NCI-H187 treated with DMSO at 0.1 percent for 48 hours (cell line): ENCODE data around the gene GSN.

Experiments used
- DNase-seq: peaks from one replicate; lab custom pipeline; 2025; lab: John Stamatoyannopoulos, UW

Gene GSN

GRCh38 chr9:121246821-121247561 is 21.0 kb upstream of the GSN start:
- DNase-seq = no peak

DNA sequence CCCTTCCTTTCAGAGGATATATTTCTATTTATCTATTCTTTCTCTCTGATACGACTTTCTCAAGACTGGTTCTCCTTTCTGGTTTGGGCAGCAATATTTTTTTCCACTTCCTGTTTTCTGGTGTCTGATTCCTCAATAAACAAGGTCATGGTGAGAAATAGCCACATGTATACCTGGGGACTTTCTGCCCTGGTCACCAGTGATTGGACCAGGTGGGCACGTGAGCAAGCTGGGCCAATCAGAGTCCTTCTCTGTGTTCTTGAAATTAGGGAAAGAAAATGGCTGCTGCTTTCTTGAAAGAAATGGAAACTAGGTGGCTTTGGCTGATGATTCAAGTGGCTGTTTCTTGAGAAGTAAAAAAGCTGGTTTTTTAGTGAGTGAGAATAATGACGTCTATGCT is 18.4 kb upstream of the GSN start:
- no peak for DNase-seq

- DNase-seq = no peak
Observed at GRCh38 chr9:121252104-121252851, 15.7 kb upstream of the GSN start.

DNA sequence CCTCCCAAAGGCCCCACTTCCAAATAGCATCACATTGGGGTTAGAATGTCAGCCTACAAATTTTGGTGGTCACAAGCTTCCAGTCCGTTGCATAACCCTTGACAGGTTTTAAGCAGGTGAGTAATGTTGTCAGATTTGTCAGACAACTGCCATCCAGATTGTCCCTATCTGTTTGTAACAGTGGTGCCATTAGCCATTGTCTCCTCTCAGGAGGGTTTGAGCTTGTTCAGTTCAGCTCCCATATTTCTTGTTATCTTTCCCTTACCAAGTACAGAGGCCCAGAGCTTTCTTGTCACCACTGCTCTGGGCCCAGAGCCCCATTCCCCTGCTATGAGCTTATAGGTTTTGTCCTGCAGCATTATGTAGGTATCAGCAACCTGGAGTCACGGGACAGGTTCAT is 14.8 kb upstream of the GSN start:
- no peak for DNase-seq

DNA sequence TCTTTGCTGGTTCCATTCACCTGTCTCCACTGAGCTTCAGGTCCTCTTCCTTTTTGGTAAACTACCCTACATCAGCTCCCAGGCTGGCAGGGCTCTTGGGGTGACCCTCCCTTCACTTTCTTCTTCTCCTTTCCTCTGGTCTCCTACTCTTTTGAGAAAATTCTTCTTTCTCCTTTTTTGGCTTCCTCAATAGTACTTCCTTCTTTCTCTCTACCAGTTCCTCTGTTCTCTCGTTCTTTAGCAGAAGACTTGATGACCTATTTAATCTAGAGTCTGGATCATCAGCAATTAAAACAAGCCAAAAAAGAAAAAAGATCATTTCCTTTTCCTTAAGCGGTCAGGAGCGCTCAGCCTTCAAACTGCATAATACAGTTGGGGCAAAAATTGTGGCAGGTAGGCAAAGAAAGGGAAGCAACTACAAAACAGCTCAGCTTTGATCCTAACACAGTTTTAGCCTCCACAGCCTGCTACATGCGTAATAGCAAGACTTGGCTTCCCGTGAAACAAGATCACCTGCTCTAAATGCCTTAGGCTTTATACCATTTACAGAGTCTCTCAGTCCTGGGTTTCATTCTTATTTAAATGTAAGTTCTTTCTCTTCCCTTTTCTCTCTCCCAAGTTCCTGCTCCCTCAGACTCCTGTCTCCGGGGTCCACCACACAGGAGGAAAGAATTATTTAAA is 14.0 kb upstream of the GSN start:
- DNase-seq = no peak

- DNase-seq = no peak
Observed at GRCh38 chr9:121259498-121259897, 8.5 kb upstream of the GSN start.

DNA sequence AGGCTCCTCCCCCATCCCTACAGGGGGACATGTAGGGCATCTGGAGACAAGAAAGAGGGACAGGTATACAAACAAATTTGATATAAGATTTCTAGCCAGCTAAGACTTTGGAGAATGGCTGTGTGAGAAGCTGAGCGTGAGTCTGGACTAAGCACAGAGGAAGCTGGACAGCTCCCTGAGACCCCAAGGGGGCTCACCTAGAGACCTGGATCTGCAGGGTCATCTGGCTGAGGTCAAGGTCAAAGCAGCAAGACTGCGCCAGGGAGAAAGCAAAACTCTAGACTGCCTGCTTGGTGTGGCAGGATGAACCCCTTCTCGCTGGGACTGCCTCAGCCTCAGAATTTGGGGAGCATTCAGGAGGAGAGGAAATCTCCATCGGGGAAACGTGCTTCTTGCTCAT is 8.0 kb upstream of the GSN start:
- DNase-seq = no peak

- no peak for DNase-seq
Observed at GRCh38 chr9:121260457-121261106, 7.4 kb upstream of the GSN start.

GRCh38 chr9:121261107-121261460 is 6.9 kb upstream of the GSN start:
- DNase-seq = no peak

- no peak for DNase-seq
Observed at GRCh38 chr9:121261755-121262154, 6.2 kb upstream of the GSN start.

DNA sequence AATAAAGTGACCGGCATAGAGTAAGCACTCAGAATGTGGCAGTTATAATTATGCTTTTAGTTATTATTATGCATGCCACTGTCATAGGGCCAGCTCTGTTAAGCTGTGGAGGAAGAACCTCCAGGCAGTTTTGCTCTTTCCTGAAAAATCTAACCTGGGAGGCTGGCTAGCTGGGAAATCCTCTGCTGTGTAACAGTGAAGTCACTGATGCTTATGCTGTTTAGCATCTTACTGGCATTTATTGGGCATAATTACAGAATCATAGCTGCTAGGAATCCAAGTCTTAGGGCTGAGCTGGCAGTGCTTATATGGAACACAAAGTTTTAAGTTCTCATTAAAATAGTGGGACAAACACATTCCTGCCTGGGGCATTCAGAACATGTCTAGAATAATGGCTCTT is 5.5 kb upstream of the GSN start:
- DNase-seq = no peak

GRCh38 chr9:121262953-121263352 is 5.0 kb upstream of the GSN start:
- DNase-seq = no peak

DNA sequence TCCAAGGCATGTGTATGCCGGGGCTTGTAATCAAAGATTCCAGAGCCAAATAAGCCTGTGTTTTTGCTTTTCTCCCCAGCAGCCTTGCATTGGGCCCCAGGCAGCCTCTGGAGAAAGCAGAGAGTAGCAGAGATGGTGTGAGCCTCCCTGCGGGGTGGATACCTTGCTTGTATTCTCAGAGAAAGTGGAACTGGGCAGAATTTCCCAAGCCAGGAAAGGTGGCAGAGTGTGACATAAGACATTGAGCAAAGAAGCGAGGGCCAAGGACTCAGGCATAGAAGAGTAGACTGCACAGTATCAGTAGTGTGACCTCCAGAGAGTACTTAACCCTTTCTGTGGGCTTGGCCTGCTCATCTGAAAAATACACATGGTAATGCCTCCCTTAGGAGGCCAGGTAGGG is 1.6 kb upstream of the GSN start:
- DNase-seq = no peak

DNA sequence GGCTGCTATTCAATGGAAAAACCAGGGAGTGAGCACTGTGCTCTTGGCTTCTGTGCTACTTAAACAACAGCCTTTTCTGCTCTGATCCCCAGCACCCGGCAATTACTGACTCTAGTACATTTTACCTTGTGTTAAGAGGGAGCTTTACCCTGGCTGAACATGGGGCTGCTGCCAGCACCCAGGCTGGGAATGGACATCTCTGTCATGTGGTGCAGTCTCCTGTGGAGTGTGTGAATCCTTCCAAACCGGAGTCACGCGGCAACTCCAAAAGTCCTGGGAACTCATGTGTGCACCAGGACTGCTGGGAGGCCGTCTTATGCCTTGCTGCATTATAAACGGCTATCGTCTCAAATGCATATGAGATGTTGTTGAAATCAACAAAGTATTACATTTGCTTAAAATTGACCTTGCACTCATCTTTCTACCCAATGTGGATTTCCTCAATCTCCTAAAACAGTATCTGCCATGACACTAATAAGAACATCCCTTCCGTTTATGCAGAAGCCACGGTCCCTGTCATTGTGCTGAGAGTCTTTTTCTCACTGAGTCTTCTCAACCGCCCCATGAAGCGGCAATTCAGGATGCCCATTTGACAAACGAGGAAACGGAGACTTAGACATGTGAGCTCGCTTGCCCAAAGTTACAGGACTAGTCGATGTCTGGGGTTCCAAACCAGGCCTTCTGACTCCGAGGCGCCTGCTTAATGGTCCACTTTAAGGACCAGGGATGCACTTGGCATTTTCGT is 884 bp upstream of the GSN start:
- DNase-seq = no peak

- DNase-seq = no peak
Observed at GRCh38 chr9:121268598-121268850, 562 bp downstream of the GSN start.

DNA sequence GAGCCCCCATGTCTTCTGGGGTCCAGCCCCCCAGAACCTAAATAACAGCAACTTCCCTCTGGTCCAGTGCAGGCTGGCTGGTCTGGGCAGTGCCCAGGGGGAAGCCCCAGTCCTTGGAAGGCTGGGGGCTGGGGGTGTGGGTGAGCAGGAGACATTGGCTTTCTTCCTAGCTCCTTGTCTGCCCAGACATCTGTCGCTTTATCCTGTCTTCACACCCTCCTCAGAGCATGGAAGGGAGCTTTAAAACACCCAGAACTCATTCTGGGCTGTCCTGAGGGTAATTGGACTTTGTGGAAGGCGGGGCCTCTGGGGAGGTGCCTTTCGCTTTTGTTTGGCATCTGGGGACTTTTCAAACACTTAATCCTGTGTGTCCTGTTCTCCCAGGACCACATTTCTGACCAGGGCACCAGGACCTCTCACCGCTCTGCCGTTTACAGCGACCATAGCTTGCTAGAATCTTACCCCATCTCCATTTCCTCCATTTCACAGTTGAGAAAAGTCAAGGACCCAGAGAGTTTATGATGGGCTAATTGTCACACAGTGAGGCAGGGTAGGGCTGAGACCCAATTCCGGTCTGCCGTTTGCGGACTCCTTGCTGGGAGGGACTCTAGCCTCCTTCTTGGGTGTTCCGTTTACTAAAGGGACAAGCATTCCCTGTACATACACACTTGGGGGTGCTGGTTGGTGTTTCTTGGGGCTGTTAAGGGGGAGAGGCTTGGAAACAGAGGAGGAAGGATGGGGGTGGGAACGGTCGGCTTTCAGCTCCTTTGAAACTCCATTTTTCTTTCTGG is 1.1 kb downstream of the GSN start:
- DNase-seq = no peak

- no peak for DNase-seq
Observed at GRCh38 chr9:121269642-121270254, 1.8 kb downstream of the GSN start.

DNA sequence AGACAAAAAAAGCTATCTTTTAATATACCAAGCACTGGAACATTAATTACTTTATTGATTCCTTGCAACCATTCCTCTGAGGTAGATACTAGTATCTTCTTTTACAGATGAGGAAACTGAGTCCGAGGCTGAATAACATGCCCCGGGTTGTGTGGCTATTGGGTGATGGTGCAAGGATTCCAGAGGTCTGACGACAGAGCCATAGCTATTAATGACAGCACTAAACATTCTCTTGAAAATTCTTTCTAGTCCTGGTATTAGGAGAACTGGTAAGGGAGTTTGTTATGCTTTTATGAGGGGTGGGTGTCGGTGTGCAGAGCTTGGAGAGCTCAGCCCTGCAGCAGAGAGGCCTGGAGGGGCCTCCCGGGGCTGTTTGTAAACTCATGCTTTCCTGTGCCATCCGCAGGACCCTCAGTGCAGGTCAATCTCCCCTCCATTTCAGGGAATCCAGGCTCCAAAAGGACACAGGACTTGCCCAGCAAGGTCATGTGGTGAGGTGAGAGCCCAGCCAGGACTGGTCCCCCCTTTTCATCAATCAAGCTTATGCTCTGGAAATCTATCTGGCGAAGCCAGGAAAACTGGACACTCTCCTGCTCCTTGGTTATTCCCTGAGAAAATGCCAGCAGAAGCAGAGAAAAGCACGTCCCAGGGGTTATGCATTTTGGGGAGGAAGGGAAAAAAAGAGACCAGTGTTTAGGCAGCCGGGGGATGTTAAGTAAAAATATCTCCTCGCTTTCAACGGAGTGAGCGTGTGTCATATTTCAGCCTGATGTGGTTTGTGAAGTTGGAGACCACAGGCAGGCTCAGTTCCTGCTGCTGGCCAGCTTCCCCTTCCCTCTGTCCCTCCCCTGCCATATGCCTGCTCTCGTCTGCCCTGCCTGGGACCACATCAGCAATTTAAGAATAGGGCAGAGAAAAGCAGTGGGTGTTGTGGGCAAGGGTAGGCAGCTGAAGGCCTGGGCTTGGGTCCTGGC is 3.7 kb downstream of the GSN start:
- DNase-seq = no peak

DNA sequence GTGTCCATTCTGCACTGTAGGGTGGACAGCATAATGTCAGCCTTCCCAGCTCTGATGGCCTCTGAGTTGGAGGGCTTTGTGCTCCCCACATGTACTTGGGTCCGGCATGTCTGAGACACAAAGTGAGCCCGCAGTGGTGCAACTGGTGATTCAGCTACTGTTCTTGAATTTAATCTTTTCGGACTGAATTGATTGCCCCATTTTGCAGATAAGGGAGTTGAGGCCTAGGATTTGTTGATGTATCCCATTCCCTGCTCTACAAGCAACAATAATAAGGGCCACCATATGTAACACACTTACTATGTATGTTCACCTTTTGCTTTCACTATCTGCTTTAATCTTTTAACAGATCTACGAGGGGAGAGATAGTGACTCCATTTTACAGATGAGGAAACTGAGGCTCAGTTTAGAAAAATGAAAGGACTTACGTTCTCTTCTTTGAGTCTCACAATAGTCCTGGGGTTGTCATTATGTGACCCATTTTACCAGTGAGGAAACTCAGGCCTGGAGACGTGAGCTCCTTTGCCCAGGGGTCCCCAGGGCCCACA is 4.5 kb downstream of the GSN start:
- no peak for DNase-seq
